Brain microvascular endothelial cell (primary cell): ENCODE measurements around the gene TMEM178B.

Experiments
- DNase-seq: peaks from one replicate; pipeline ENCODE4 v3.0.0-alpha.2; 2020
- H3K27ac ChIP-seq: fragments of 250-450 bp; sonication (Bioruptor Pico); 2 replicates; pipeline ENCODE4 v1.5.1; 2020; ENCODE audit warnings: mild to moderate bottlenecking, moderate library complexity
- H3K27me3 ChIP-seq: fragments of 250-450 bp; sonication (Bioruptor Pico); replicated peaks from 2 replicates; pipeline ENCODE4 v1.5.1; 2020; ENCODE audit warnings: mild to moderate bottlenecking
- H3K36me3 ChIP-seq: fragments of 250-450 bp; sonication (Bioruptor Pico); replicated peaks from 2 replicates; pipeline ENCODE4 v1.5.1; 2020; ENCODE audit warnings: mild to moderate bottlenecking
- H3K4me3 ChIP-seq: 2 replicates; pipeline ENCODE4 v1.5.1; 2011; ENCODE audit warnings: low read depth, mild to moderate bottlenecking, control low read depth, low read length, moderate library complexity
- CTCF ChIP-seq: IDR thresholded peaks from 2 replicates; pipeline ENCODE4 v1.5.1; 2011; ENCODE audit warnings: low read depth, mild to moderate bottlenecking, moderate library complexity, low read length, control low read depth, inconsistent platforms; ENCODE audit errors: missing control alignments
- in situ Hi-C: cut with HindIII; loops from 2 replicates; pipeline ENCODE4 v1.10.0; 2017; ENCODE audit warnings: low sequenced_read_pairs, low pct_ligation_motif_present

TMEM178B gene

GRCh38 chr7:141481971-141482370 lies 408.1 kb downstream of the TMEM178B start:
- Histone ChIP-seq H3K27me3 (no peaks in the 10 kb centered on the region), H3K4me3 (no peak overlapping the region), H3K27ac (no peak overlapping the region), H3K36me3 (no peaks in the 10 kb centered on the region)
- in situ Hi-C loops = no loop called here
- DNase-seq = no peak
- no peak for TF ChIP-seq CTCF

- no peak for TF ChIP-seq CTCF
- H3K4me3 ChIP-seq = no peak overlapping the region
- H3K27me3 ChIP-seq = no peaks in the 10 kb centered on the region
- H3K27ac ChIP-seq = no peak overlapping the region
- in situ Hi-C loops = no loop called here
- DNase-seq = no peak
- H3K36me3 ChIP-seq = no peaks in the 10 kb centered on the region
Observed at GRCh38 chr7:141483044-141483443, 409.2 kb downstream of the TMEM178B start.

- no peak for DNase-seq
- Histone ChIP-seq H3K27me3 (no peaks in the 10 kb centered on the region), H3K27ac (no peak overlapping the region), H3K4me3 (no peak overlapping the region), H3K36me3 (no peaks in the 10 kb centered on the region)
- no peak for TF ChIP-seq CTCF
- in situ Hi-C loops = no loop called here
Observed at GRCh38 chr7:141484907-141485306, 411.0 kb downstream of the TMEM178B start.

GRCh38 chr7:141486959-141487358 lies 413.1 kb downstream of the TMEM178B start:
- in situ Hi-C loops = no loop called here
- H3K27me3 ChIP-seq = no peaks in the 10 kb centered on the region
- no peak for TF ChIP-seq CTCF
- H3K36me3 ChIP-seq = no peaks in the 10 kb centered on the region
- no peak for DNase-seq
- H3K4me3 ChIP-seq = no peak overlapping the region
- no peak overlapping the region for H3K27ac ChIP-seq

- DNase-seq = no peak
- no peak overlapping the region for H3K4me3 ChIP-seq
- no peak for TF ChIP-seq CTCF
- H3K27me3 ChIP-seq = no peaks in the 10 kb centered on the region
- no peaks in the 10 kb centered on the region for H3K36me3 ChIP-seq
- H3K27ac ChIP-seq = no peak overlapping the region
- in situ Hi-C loops = no loop called here
Observed at GRCh38 chr7:141490474-141490873, 416.6 kb downstream of the TMEM178B start.

GRCh38 chr7:141495057-141495456 lies 421.2 kb downstream of the TMEM178B start:
- Histone ChIP-seq H3K4me3 (no peak overlapping the region), H3K27me3 (no peaks in the 10 kb centered on the region), H3K27ac (no peak overlapping the region), H3K36me3 (no peaks in the 10 kb centered on the region)
- no peak for TF ChIP-seq CTCF
- no peak for DNase-seq
- in situ Hi-C loops = no loop called here
